HTR-8/SVneo (cell line): ENCODE measurements around the gene TBL1X.
"Not testable (repeated sequence)": the region's sequence is repeated elsewhere in the genome, so short reads cannot be mapped to it uniquely, and the experiment has no call there.

Source experiments
- DNase-seq: peaks from one replicate; pipeline ENCODE4 v3.0.0; 2011; ENCODE audit warnings: low spot score, mixed read lengths; ENCODE audit not compliant: insufficient read length
- FAIRE-seq: peaks from 2 replicates; lab custom pipeline; 2011; peaks lifted over from hg19 to GRCh38; lab: Jason Lieb, UNC

The TBL1X gene

DNA sequence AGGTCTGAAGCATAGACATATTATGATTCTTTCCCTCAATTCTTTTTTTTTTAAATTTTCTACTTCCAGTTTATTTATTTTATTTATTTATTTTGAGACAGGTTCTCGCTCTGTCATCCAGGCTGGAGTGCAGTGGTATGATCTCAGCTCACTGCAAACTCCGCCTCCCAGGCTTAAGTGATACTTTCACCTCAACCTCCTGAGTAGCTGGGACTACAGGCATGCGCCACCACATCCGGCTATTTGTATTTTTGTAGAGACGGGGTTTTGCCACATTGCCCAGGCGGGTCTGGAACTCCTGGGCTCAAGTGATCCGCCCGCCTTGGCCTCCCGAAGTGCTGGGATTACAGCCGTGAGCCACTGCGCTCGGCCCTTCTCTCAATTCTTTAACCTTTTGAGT lies 6.8 kb upstream of the TBL1X start:
- not testable (repeated sequence) for FAIRE-seq

DNA sequence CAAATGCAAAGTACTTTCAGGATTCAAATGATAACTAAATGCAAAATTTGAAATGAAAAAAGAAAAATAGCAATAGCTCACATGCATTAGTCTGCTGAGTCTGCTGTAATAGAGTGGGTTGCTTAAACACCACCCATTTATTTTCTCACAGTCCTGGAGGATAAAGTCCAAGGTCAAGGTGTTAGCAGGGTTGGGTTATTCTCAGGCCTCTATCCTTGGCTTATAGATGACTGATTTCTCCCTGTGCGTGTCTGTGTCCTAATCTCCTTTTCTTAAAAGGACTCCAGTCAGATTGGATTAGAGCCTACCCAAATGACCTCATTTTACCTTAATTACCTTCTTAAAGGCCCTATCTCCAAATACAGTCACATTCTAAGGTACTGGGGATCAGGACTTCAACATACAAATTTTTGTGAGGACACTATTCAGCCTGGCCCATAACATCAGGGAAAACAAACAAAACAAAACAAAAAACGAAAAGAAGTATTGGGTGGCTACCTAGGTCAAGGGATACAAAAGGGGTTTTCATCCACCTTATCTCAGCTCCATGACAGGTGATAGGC lies 6.3 kb upstream of the TBL1X start:
- DNase-seq (no peak), FAIRE-seq (no peak)

More for the DNA sequence above, 6.8 kb upstream of the TBL1X start:
- DNase-seq = not testable (repeated sequence)

DNA sequence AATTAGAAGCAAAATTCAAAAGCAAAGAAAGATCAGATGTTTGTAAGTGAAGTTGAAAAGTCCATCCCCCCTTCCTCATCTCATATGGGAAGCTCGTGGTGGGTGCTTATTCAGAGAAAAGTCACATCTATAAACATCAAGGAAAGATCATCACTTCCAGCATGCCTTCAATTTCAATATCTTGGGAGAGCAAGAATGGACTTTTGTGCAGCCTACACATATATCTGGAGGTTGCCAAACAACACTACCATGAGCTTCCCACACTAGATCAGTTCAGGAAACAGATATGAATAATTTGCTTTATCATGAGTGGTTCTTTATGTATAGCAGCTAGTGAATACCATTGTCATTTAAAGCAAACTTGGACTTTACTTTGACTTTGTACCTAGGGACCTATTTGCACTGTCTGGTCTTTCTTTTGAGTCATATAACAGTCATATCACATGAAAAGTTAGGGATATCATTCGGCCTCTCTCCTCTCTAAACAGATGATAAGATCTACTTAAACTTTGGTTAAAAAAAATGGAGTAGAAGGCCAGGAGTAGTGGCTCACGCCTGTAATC lies 5.6 kb upstream of the TBL1X start:
- FAIRE-seq (no peak), DNase-seq (no peak)

DNA sequence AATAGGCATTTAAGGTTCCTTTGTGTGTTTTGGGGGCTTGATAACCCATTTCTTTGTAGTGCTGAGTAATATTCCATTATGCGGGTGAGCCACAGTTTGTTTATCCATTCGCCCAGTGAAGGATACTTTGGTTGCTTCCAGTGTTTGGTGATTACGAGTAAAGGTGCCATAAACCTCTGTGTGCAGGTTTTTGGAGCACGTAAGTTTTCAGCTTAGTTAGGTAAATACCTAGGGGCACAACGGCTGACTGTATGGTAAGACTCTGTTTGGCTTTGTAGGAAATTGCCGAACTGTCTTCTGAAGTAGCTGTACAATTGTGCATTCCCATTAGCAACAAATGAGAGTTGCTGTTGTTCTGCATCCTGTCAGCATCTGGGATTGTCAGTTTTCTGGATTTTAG lies 3.8 kb upstream of the TBL1X start:
- FAIRE-seq (no peak), DNase-seq (no peak)

DNA sequence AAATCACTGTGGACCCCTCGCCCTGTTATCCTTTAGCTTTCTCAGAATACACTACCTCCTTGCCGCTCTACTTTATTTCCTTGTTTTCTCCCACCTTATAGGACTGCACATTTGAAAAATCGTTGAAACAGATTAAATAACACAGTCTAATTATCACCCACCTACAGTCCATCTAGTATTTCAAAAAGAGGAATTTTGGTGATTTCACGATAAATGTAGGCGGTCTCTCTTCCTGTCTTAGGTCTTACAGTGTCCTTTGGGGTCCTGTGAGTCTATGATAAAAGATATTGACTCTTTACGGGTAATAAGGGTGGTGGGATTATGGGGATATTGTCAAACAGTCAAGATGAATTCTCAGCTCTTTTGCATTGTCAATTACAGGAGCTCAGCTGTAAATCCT lies 2.4 kb upstream of the TBL1X start:
- FAIRE-seq (no peak), DNase-seq (no peak)

- FAIRE-seq (no peak), DNase-seq (no peak)
Measured at GRCh38 chrX:9465380-9466123, 694 bp downstream of the TBL1X start.

- no peak for FAIRE-seq
- no peak for DNase-seq
Measured at GRCh38 chrX:9466124-9466495, 1.3 kb downstream of the TBL1X start.

- DNase-seq (no peak), FAIRE-seq (no peak)
Measured at GRCh38 chrX:9466736-9467135, 1.9 kb downstream of the TBL1X start.

DNA sequence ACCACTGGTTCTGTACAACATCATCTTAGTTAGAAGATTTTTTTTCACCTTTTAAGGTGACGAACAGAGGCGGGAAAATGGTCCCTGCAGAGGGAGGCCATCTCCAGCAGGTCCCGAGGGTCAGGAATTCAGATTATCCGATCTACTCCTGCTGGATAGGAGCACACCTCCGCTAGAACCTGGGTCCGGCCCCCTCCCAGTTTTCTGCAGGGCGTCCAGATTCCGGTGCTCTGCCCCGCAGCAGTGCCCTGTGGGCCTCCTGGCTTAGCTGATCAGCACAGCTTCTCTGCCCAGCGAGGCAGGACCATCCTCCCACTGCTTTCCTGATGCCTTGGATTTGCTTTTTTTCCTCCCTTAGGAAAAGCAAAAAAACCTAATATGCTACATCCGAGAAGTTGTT lies 2.3 kb downstream of the TBL1X start:
- FAIRE-seq = no peak
- DNase-seq = no peak

DNA sequence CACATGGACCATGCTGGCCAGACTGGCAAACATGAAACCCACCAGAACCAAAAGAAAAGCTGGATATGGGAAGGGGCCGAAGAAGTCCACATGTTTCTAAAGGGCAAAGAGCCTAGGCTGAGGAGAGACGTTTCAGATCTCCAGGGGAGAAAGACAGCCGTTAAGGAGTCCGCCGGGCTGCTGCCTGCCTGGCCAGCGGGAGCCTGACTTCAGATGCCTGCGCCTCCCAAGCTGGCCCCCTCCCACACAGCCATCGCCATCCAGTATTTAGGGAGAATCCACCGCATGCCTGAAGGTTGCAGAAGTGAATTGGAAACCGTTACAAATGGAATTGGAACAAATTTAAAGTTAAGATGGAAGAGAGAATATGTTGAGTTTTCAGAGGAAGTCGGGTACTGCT lies 2.9 kb downstream of the TBL1X start:
- FAIRE-seq (no peak), DNase-seq (no peak)

DNA sequence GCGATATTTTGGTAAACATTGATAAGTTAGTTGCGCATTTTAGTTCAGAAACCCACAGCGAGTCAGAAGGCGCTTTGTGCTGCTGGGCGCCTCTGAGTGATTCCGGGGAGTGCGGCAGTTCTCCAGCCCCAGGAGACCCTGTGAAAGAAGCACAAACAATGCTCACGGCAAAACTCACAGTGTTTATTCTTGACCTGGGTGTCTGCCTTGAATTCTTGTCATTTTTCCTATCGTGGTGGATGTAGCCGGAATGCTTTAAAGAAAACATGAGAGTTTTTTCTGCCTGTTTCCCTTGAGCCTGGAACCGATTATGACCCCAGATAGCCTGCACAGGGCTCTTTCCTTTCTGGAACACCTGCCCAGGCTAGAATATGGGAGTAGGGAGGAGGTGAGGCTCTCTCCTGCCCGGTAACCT lies 6.7 kb downstream of the TBL1X start:
- no peak for FAIRE-seq

DNA sequence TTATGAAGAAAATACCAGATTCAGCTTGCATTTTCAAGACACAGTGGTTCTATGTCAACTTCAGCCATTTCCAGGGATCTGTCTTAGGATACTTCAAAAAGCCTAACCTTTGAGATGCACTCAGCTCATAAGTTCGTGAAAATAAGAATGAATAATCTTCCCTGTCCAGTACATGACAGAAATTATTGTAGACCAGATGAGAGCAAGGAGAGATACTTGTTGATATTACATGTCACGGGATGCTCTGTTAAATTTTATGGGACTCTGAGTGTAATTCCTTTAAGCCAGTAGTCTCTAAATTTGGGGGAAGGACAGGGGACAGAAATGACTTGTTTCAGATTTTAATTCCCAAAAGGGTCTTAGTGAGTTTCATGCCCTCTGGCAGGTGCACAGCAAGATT lies 8.8 kb downstream of the TBL1X start:
- FAIRE-seq (no peak), DNase-seq (no peak)

More for the DNA sequence above, 6.7 kb downstream of the TBL1X start:
- DNase-seq = no peak

DNA sequence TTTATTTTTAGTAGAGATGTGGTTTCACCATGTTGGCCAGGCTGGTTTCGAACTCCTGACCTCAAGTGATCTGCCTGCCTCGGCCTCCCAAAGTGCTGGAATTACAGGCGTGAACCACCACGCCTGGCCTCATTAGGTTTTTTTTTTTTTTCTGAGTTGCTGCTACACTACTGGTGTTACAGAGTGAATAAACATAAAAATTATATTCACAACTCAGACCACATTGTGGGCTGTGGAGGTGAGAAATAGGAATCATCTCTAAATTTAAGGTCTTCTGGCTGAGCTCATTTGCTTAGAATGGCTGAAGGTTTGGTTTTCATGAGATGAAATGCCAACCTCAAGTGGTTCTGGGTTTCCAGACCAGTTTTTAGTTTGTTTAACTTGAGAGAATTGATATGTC lies 10.6 kb downstream of the TBL1X start:
- FAIRE-seq, DNase-seq: not testable (repeated sequence)

- DNase-seq (no peak), FAIRE-seq (no peak)
Measured at GRCh38 chrX:9475984-9476383, 11.1 kb downstream of the TBL1X start.

- no peak for DNase-seq
- FAIRE-seq = no peak
Measured at GRCh38 chrX:9476810-9477575, 12.1 kb downstream of the TBL1X start.

DNA sequence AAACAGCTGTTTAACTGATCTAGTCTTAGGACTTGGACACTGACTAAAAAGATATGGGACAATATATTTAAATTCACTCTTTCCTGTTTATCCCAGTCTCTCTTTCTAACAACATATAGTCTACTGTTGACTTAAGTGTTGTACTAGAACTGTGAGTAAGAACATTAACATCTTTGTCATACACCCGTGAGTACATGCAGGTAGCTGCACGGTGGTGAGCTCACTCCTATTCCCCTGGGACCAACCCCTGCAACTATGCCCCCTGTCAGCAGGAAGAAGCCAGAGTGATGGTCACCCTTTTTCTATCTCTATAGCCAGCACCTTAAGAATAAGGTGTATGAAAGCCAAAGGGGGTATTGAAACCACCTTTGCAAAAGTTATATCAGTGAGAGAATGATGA lies 17.6 kb downstream of the TBL1X start:
- FAIRE-seq (no peak), DNase-seq (no peak)

- no peak for FAIRE-seq
- DNase-seq = no peak
Measured at GRCh38 chrX:9482837-9483236, 18.0 kb downstream of the TBL1X start.

GRCh38 chrX:9483376-9483775 lies 18.5 kb downstream of the TBL1X start:
- DNase-seq = no peak
- FAIRE-seq = no peak

DNA sequence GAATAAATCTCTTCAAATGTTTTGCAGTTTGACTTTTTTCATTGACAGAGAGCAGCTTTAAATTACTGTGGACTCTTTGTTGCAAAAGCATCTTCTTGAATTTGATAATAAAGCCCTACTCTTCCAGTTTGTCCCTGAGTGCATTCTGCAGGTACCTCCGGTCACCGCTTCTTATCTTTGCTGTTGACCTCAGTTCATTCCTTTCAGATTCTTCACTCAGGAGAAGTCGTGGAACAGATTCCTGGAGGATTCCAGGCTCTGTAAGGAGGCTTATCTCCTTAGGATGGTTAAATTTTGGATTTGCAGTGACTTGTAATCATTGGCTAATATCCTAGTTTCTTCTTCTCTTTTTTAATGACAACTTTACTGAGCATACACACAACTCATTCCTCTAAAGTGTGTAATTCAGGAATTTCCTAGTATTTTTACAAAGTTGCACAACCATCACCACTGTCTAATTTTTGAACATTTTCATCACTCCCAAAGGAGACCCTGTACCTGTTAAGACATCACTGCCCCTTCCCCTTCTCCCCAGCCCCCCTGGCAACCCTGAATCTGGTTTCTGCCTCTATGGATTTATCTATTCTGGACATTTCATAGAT lies 22.0 kb downstream of the TBL1X start:
- DNase-seq (no peak), FAIRE-seq (no peak)

- no peak for FAIRE-seq
- no peak for DNase-seq
Measured at GRCh38 chrX:9488586-9488985, 23.7 kb downstream of the TBL1X start.

- FAIRE-seq = no peak
Measured at GRCh38 chrX:9489234-9489633, 24.4 kb downstream of the TBL1X start.

More at GRCh38 chrX:9489234-9489633, 24.4 kb downstream of the TBL1X start:
- DNase-seq = no peak
